Lower lobe of right lung (tissue), 2 donors: Measurements from ENCODE around the gene MOBP. TPM values are rescaled to one million over a fixed set of nuclear protein-coding genes. Genes with fewer than 3 reads are reported as not detected.

ENCODE experiments used
- ATAC-seq, 2 donors: fragments of 200-7000 bp; cut with Tn5 transposase; one replicate each; pipeline ENCODE4 v1.9.1; 2020 to 2022; ENCODE audit warnings: mild to moderate bottlenecking in 2 of 2, moderate library complexity in 2 of 2
- DNase-seq: peaks from one replicate; pipeline ENCODE4 v3.0.0-alpha.2; 2020
- H3K27ac ChIP-seq: fragments of 200-600 bp; one replicate; pipeline ENCODE4 v1.8.0; 2022
- H3K27me3 ChIP-seq: fragments of 200-600 bp; one replicate; pipeline ENCODE4 v1.8.0; 2022; ENCODE audit warnings: low read depth
- H3K36me3 ChIP-seq: fragments of 200-600 bp; one replicate; pipeline ENCODE4 v1.8.0; 2022; ENCODE audit warnings: mild to moderate bottlenecking
- H3K4me1 ChIP-seq: fragments of 200-600 bp; one replicate; pipeline ENCODE4 v1.8.0; 2022
- H3K4me3 ChIP-seq: fragments of 200-600 bp; one replicate; pipeline ENCODE4 v1.8.0; 2022; ENCODE audit warnings: mild to moderate bottlenecking
- H3K9me3 ChIP-seq: fragments of 200-600 bp; one replicate; pipeline ENCODE4 v1.8.0; 2022
- intact Hi-C: fragments of 100-400 bp; cut with DNase I; formaldehyde crosslinking; loops from one replicate; pipeline ENCODE4 v1.11.0; 2022
- total RNA-seq: library from RNA; stranded (reverse); fragmentation: NEBNext Ultra II Directional; extraction: Animal tissue kit (Norgen Biotek cat#: 25700); gene quantifications from one replicate; pipeline ENCODE4 v1.2.1, GENCODE V29; 2021
- TF ChIP-seq, protein P1 (sequence below): fragments of 200-600 bp; IDR thresholded peaks from one replicate; pipeline ENCODE4 v1.8.0; 2022; ENCODE audit warnings: antibody characterized with exemption, mild to moderate bottlenecking
- donor health status: DM: no; HTN: yes; CAD: no; lungs with severe emphysema.

MOBP gene
- total RNA-seq, 1 donor from 2014 or later: 0.18 TPM

DNA sequence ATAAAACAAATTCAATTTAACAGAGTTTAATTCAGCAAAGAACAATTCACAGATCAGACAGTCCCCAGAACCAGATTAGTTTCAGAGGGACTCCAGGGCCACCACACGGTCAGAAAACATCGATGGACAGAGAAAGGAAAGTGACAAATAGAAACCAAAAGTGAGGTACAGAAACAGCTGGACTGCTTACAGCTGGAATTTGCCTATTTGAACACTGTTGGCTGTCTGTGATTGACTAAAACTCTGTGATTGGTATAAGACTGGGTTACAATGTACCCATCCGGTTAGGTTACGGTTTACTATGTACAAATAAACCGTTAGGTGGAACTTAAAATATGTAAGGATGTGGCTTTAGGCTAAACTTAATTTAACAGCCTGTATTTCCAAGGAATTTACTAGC, 30.3 kb downstream of the MOBP start:
- ATAC-seq (no peak), DNase-seq (no peak)
- no peaks in the 10 kb centered on the region for H3K36me3 ChIP-seq
- H3K4me1 ChIP-seq: peaks cover 8% of the 10 kb centered on the region
- TF ChIP-seq, protein P1, sequence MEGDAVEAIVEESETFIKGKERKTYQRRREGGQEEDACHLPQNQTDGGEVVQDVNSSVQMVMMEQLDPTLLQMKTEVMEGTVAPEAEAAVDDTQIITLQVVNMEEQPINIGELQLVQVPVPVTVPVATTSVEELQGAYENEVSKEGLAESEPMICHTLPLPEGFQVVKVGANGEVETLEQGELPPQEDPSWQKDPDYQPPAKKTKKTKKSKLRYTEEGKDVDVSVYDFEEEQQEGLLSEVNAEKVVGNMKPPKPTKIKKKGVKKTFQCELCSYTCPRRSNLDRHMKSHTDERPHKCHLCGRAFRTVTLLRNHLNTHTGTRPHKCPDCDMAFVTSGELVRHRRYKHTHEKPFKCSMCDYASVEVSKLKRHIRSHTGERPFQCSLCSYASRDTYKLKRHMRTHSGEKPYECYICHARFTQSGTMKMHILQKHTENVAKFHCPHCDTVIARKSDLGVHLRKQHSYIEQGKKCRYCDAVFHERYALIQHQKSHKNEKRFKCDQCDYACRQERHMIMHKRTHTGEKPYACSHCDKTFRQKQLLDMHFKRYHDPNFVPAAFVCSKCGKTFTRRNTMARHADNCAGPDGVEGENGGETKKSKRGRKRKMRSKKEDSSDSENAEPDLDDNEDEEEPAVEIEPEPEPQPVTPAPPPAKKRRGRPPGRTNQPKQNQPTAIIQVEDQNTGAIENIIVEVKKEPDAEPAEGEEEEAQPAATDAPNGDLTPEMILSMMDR: no peak
- intact Hi-C loops: no loop called here
- H3K27me3 ChIP-seq: peaks cover 28% of the 10 kb centered on the region
- H3K27ac ChIP-seq: no peak overlapping the region
- no peaks in the 10 kb centered on the region for H3K9me3 ChIP-seq
- no peak overlapping the region for H3K4me3 ChIP-seq

DNA sequence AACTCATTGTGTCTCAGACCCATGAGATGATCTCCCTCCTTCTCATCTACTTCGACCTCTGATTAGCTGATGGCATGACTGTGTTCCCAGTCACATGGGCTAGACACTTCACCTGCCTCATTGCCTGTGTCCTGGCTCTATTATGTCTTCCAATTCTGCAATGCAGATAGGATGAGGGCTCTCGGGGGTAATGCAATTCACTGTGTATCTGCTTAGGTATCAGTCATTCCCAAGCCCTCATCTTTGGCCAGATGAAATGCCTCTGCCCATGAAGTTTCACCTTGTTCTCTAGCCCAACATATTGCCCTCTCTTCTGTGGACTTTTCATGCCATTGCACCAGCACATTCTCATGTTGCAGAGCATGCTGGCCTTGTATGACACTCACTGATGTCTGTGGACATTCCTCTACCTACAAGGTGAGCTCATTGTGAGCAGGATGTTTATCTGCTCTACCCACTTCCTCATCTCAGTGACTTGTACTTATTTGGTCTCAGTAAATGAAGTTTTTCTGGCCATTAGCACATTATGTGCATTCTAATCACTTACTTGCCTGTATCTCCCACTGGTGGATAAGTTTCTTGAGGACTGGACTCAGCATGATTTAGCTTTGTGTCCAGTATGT, 32.3 kb downstream of the MOBP start:
- intact Hi-C loops: no loop called here
- peaks cover 34% of the 10 kb centered on the region for H3K27me3 ChIP-seq
- no peak for ATAC-seq

DNA sequence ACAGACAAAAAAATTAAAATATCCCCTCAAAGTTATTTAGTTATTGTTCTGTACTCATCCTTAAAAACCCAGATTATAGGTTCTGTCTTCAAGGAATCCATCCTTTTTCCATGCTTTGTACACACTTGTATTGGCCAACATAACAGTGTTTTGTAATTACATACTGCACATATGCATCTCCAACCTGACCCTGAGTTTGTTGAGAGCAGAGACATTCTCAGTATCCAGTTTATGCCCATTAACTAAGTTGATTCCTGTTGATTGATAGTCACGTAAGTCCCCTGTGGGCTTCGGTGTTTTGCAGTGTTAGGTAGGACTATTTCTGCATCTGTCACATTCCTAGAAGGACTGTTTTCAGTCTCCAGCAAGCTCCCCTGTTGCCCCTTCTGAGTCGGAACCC, 33.6 kb downstream of the MOBP start:
- no peak for ATAC-seq
- H3K9me3 ChIP-seq: no peaks in the 10 kb centered on the region
- no peak overlapping the region for H3K4me3 ChIP-seq
- no peaks in the 10 kb centered on the region for H3K36me3 ChIP-seq
- H3K27ac ChIP-seq: no peak overlapping the region
- DNase-seq: no peak
- peaks cover 34% of the 10 kb centered on the region for H3K27me3 ChIP-seq
- TF ChIP-seq, protein P1: no peak
- intact Hi-C loops: no loop called here
- peaks cover 8% of the 10 kb centered on the region for H3K4me1 ChIP-seq

More for the DNA sequence above, 32.3 kb downstream of the MOBP start:
- Histone ChIP-seq H3K9me3 (no peaks in the 10 kb centered on the region), H3K4me1 (peaks cover 8% of the 10 kb centered on the region), H3K27ac (no peak overlapping the region), H3K4me3 (no peak overlapping the region), H3K36me3 (no peaks in the 10 kb centered on the region)
- TF ChIP-seq, protein P1: no peak
- no peak for DNase-seq

DNA sequence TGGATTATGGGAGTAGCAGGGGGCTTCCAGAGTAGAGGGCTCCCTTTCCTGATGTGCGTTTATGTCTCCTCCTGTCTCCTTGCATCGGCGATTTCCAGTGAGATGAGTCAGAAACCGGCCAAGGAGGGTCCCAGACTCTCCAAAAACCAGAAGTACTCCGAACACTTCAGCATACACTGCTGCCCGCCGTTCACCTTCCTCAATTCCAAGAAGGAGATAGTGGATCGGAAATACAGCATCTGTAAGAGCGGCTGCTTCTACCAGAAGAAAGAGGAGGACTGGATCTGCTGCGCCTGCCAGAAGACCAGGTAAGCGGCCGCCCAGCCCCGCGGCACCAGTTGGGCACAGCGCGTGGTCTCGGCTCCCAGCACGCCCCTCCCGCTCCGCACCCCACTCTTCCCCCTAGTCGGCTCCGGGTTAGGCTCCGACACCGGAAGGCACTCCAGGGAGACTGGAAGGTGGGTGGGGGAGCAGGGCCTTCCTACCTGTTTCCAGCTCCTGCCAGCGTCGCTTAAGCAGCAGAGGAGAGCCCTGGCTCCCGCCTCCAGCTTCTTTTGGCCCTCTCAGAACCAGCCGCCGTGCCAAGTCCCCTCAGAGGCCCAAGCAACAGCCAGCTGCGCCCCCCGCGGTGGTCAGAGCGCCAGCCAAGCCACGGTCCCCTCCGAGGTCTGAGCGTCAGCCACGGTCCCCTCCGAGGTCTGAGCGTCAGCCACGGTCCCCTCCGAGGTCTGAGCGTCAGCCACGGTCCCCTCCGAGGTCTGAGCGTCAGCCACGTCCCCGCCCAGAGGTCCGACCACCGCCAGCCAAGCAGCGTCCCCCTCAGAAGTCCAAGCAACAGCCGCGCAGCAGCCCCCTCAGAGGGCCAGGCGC, 34.7 kb downstream of the MOBP start:
- Histone ChIP-seq H3K36me3 (no peaks in the 10 kb centered on the region), H3K27me3 (peaks cover 34% of the 10 kb centered on the region), H3K4me1 (peaks cover 8% of the 10 kb centered on the region), H3K4me3 (peak overlapping the region; percentile 35), H3K9me3 (no peaks in the 10 kb centered on the region), H3K27ac (no peak overlapping the region)
- TF ChIP-seq, protein P1: no peak
- peak; percentile 29 to 39 for ATAC-seq
- intact Hi-C loops: no loop called here
- DNase-seq: peak; percentile 48

DNA sequence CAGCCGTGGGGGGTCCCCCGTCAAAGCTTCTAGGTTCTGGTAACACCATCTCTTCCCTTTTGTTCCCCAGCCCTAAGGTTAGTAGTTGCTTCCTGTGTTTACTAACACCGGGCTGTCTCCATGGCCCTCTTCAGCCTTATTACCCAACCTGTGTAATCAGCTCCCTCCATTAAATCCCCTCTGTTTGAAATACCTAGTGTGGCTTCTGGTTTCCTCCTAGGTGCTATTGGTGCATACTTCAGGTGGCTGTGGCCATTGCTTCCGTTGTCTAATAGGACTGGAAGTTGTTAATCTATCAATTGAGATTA, 35.3 kb downstream of the MOBP start:
- no peak for DNase-seq
- Histone ChIP-seq H3K4me1 (peaks cover 8% of the 10 kb centered on the region), H3K27me3 (peaks cover 34% of the 10 kb centered on the region), H3K27ac (no peak overlapping the region), H3K9me3 (no peaks in the 10 kb centered on the region), H3K4me3 (no peak overlapping the region), H3K36me3 (no peaks in the 10 kb centered on the region)
- TF ChIP-seq, protein P1: no peak
- ATAC-seq: peak in 1 of 2 donors; percentile 46
- intact Hi-C loops: no loop called here
